GM23248 (cell line): Measurements from ENCODE around the gene SMCHD1. TPM values are rescaled to one million over a fixed set of nuclear protein-coding genes. Genes with fewer than 3 reads are reported as not detected.
A peak's percentile ranks its signal among the peaks of the same experiment; 100 is the strongest.

ENCODE experiments used
- DNase-seq: peaks from one replicate; pipeline ENCODE4 v3.0.0-alpha.2; 2015
- H2AFZ ChIP-seq: fragments of 200-600 bp; sonication (generic); 2 replicates; pipeline ENCODE4 v1.6.1; 2016; ENCODE audit warnings: antibody characterized with exemption
- H3F3A ChIP-seq: fragments of 200-600 bp; sonication (generic); 2 replicates; pipeline ENCODE4 v1.6.1; 2016; ENCODE audit warnings: mild to moderate bottlenecking, antibody characterized with exemption, mixed run types; ENCODE audit not compliant: insufficient read depth
- H3K27ac ChIP-seq: fragments of 200-600 bp; sonication (generic); 2 replicates; pipeline ENCODE4 v1.5.1; 2016; ENCODE audit warnings: mild to moderate bottlenecking
- H3K27me3 ChIP-seq: fragments of 200-600 bp; sonication (generic); replicated peaks from 2 replicates; pipeline ENCODE4 v1.6.1; 2016; ENCODE audit warnings: mild to moderate bottlenecking; ENCODE audit not compliant: insufficient read depth
- H3K36me3 ChIP-seq: fragments of 200-600 bp; sonication (generic); 2 replicates; pipeline ENCODE4 v1.6.1; 2016; ENCODE audit warnings: low read depth, mild to moderate bottlenecking
- H3K4me1 ChIP-seq: fragments of 200-600 bp; sonication (generic); 2 replicates; pipeline ENCODE4 v1.6.1; 2016; ENCODE audit warnings: mild to moderate bottlenecking; ENCODE audit not compliant: insufficient read depth
- H3K4me2 ChIP-seq: fragments of 200-600 bp; sonication (generic); one replicate; pipeline ENCODE4 v1.6.1; 2016; ENCODE audit warnings: mild to moderate bottlenecking; ENCODE audit not compliant: unreplicated experiment
- H3K4me3 ChIP-seq: fragments of 200-600 bp; sonication (generic); 2 replicates; pipeline ENCODE4 v1.5.1; 2016; ENCODE audit warnings: mild to moderate bottlenecking
- H3K79me2 ChIP-seq: fragments of 200-600 bp; sonication (generic); 2 replicates; pipeline ENCODE4 v1.6.1; 2016; ENCODE audit warnings: mild to moderate bottlenecking; ENCODE audit not compliant: insufficient read depth
- H3K9ac ChIP-seq: fragments of 200-600 bp; sonication (generic); 2 replicates; pipeline ENCODE4 v1.6.1; 2016; ENCODE audit warnings: mild to moderate bottlenecking
- H3K9me2 ChIP-seq: fragments of 200-600 bp; sonication (generic); 2 replicates; pipeline ENCODE4 v1.6.1; 2016; ENCODE audit warnings: mixed run types, mild to moderate bottlenecking, moderate library complexity; ENCODE audit not compliant: insufficient read depth
- H3K9me3 ChIP-seq: fragments of 200-600 bp; sonication (generic); one replicate; pipeline ENCODE4 v1.6.1; 2017; ENCODE audit warnings: low read depth
- H4K20me1 ChIP-seq: fragments of 200-600 bp; sonication (generic); 2 replicates; pipeline ENCODE4 v1.6.0; 2016; ENCODE audit not compliant: insufficient read depth
- EZH2 ChIP-seq: fragments of 200-600 bp; sonication (generic); IDR thresholded peaks from 2 replicates; pipeline ENCODE4 v1.6.1; 2018; ENCODE audit warnings: antibody characterized with exemption, mild to moderate bottlenecking; ENCODE audit not compliant: insufficient read depth, poor library complexity, severe bottlenecking
- EZH2phosphoT487 ChIP-seq: fragments of 200-600 bp; sonication (generic); IDR thresholded peaks from 2 replicates; pipeline ENCODE4 v1.6.1; 2018; ENCODE audit warnings: antibody characterized with exemption, moderate library complexity, mild to moderate bottlenecking, low read depth; ENCODE audit not compliant: insufficient read depth
- WGBS, 2 experiments: methylation state at CpG; one replicate each; pipeline ENCODE4 v1.1.6; 2015 to 2017; ENCODE audit warnings: low lambda C conversion rate in 2 of 2, low coverage in 1 of 2; ENCODE audit errors: missing lambda C conversion rate in 2 of 2; 5-methylcytosine and 5-hydroxymethylcytosine counted together
- in situ Hi-C: fragments of 300-500 bp; cut with MboI; formaldehyde crosslinking; loops from 2 replicates; pipeline ENCODE4 v1.15.0; 2020
- polyA plus RNA-seq: library from polyadenylated mRNA; unstranded; fragments of >200 nt; fragmentation: Nextera tagmentation; extraction: Ambion mirVana; gene quantifications from 2 replicates; pipeline ENCODE4 v1.2.1, GENCODE V29; 2016
- total RNA-seq: library from RNA; depleted of rRNA; stranded (reverse); fragments of >200 nt; shearing (Covaris generic); gene quantifications from 2 replicates; pipeline ENCODE4 v1.2.3, GENCODE V29; 2014

Gene SMCHD1
- total and polyA plus RNA-seq, 2 experiments from 2014 or later, result 6.4 to 34.0 TPM

DNA sequence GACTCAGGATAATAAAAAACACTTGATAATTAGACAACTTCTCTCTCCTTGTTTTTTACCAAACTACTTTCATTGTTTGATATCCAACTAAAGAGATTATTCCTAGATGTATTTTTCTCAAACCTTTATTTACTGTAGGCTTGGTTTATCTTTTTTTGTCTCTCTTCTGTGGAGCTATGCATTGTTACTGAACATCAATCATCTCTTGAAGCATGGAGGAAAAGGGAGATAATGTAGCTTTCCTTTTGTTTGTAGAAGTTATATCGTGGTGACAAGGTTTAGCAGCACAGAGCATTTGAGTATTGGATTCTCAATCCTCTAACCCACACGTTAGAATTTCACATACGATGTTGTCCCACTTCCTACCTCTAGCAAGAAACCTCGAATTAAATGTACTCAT, 41.7 kb downstream of the SMCHD1 start:
- Histone ChIP-seq H3K27me3 (no peaks in the 10 kb centered on the region), H4K20me1 (no peaks in the 10 kb centered on the region), H2AFZ (no peak overlapping the region), H3K4me3 (no peak overlapping the region), H3K9me2 (no peaks in the 10 kb centered on the region), H3K79me2 (peaks cover 37% of the 10 kb centered on the region), H3K9me3 (no peaks in the 10 kb centered on the region), H3K36me3 (peaks cover 60% of the 10 kb centered on the region), H3K9ac (no peak overlapping the region), H3K27ac (no peak overlapping the region), H3K4me1 (no peaks in the 10 kb centered on the region), H3F3A (no peaks in the 10 kb centered on the region), H3K4me2 (no peak overlapping the region)
- in situ Hi-C loops, result no loop called here
- 88 to 94% methylated on average over 4 of the region's 4 CpGs for WGBS, 2 experiments
- DNase-seq, result no peak
- TF ChIP-seq EZH2phosphoT487 (no peak), EZH2 (no peak)

DNA sequence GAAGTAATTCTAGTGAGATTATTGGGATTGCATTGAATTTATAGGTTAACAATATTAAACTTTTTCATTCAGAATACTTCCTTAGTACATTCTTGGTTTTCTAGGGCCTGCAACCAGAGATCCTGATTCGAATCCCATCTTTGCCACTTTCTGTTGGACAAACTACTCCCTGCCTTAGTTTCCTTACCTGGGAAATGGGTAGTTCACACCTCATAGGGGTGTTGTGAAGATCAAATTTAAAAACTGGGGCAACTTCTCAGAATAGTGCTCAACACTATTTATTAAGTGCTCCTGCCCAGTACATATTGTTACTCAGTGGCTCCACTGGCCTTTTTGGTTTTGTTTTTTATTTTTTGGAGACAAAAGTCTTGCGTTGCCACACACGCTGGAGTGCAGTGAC, 43.5 kb downstream of the SMCHD1 start:
- Histone ChIP-seq H3K9ac (no peak overlapping the region), H4K20me1 (no peaks in the 10 kb centered on the region), H3K4me2 (no peak overlapping the region), H2AFZ (no peak overlapping the region), H3K4me3 (no peak overlapping the region), H3K27me3 (no peaks in the 10 kb centered on the region), H3F3A (no peaks in the 10 kb centered on the region), H3K9me2 (no peaks in the 10 kb centered on the region), H3K4me1 (no peaks in the 10 kb centered on the region), H3K27ac (no peak overlapping the region), H3K36me3 (peaks cover 79% of the 10 kb centered on the region), H3K9me3 (no peaks in the 10 kb centered on the region), H3K79me2 (peaks cover 27% of the 10 kb centered on the region)
- in situ Hi-C loops, result no loop called here
- 63 to 67% methylated on average over 3 of the region's 3 CpGs for WGBS, 2 experiments
- no peak for DNase-seq
- TF ChIP-seq EZH2phosphoT487, result no peak
- TF ChIP-seq EZH2, result no peak

DNA sequence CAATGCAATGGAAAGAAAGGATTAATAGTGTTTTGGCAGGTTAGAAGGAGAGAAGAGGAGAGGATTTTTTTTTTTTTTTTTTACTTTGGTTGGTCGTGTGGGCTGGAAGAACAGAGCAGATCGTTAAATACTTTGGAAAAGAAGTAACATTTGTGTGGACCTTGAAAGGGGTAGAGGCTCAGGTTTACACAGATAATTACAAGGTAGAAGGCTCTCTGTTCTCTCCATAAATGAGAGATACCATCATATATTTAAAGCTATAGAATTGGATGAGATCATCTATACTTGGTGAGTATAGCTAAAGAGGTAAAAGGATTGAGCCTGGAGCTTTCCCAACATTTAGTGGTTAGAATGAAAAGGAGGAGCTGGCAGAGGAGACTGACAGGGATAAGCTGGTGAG, 49.0 kb downstream of the SMCHD1 start:
- H3F3A ChIP-seq, result no peaks in the 10 kb centered on the region
- H3K9me2 ChIP-seq, result no peaks in the 10 kb centered on the region
- no peak for TF ChIP-seq EZH2
- TF ChIP-seq EZH2phosphoT487, result no peak
- no peaks in the 10 kb centered on the region for H3K9me3 ChIP-seq
- WGBS, 2 experiments, result 100% methylated on average over 2 of the region's 2 CpGs
- no peaks in the 10 kb centered on the region for H3K27me3 ChIP-seq
- H3K4me2 ChIP-seq, result no peak overlapping the region
- in situ Hi-C loops, result no loop called here
- H3K36me3 ChIP-seq, result peaks cover 54% of the 10 kb centered on the region
- no peaks in the 10 kb centered on the region for H4K20me1 ChIP-seq
- no peak for DNase-seq
- H3K79me2 ChIP-seq, result no peaks in the 10 kb centered on the region; the same call in none of the 2 replicates
- H3K4me1 ChIP-seq, result peaks cover 8% of the 10 kb centered on the region; the same call in 1 of the 2 replicates
- H3K4me3 ChIP-seq, result no peak overlapping the region
- no peak overlapping the region for H3K9ac ChIP-seq
- no peak overlapping the region for H2AFZ ChIP-seq
- no peak overlapping the region for H3K27ac ChIP-seq

DNA sequence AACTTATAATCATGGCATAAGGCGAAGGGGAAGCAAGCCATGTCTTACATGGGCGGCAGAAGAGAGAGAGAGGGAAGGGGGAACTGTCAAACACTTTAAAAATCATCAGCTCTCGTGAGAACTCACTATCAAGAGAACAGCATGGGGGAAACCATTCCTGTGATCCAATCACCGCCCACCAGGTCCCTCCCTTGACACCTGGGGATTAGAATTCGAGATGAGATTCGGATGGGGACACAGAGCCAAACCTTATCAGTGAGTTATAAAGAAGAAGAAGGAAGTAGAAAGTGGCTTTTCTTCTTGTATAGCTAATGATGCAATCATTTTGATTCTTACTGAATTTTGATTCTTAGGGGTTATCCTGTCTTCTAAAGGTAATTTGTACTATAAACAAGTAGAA, 51.4 kb downstream of the SMCHD1 start:
- H3K4me1 ChIP-seq, result peaks cover 8% of the 10 kb centered on the region; the same call in 1 of the 2 replicates
- no peaks in the 10 kb centered on the region for H3F3A ChIP-seq
- no peak overlapping the region for H3K27ac ChIP-seq
- no peak for DNase-seq
- WGBS, 2 experiments, result 77 to 85% methylated on average over 6 of the region's 6 CpGs
- in situ Hi-C loops, result no loop called here
- no peak overlapping the region for H3K4me2 ChIP-seq
- H3K9ac ChIP-seq, result no peak overlapping the region
- no peak for TF ChIP-seq EZH2
- no peak for TF ChIP-seq EZH2phosphoT487
- no peaks in the 10 kb centered on the region for H3K9me2 ChIP-seq
- H4K20me1 ChIP-seq, result no peaks in the 10 kb centered on the region
- H3K4me3 ChIP-seq, result no peak overlapping the region
- H3K9me3 ChIP-seq, result no peaks in the 10 kb centered on the region
- no peaks in the 10 kb centered on the region for H3K27me3 ChIP-seq
- peaks cover 54% of the 10 kb centered on the region for H3K36me3 ChIP-seq
- peaks cover 3% of the 10 kb centered on the region; the same call in 1 of the 2 replicates for H3K79me2 ChIP-seq
- 0 out of 2 replicates have a peak overlapping the region, but pooled peaks have one; percentile 14 for H2AFZ ChIP-seq
